HG03159 (cell line): ENCODE measurements around the gene CCNE1.
"Not testable (repeated sequence)": the region's sequence is repeated elsewhere in the genome, so short reads cannot be mapped to it uniquely, and the experiment has no call there.

Experiments used
- ATAC-seq: cut with Tn5 transposase; IDR thresholded peaks from one replicate; pipeline ENCODE4 v1.9.1; 2021; ENCODE audit warnings: mild to moderate bottlenecking, moderate library complexity; ENCODE audit not compliant: unreplicated experiment

CCNE1 gene

DNA sequence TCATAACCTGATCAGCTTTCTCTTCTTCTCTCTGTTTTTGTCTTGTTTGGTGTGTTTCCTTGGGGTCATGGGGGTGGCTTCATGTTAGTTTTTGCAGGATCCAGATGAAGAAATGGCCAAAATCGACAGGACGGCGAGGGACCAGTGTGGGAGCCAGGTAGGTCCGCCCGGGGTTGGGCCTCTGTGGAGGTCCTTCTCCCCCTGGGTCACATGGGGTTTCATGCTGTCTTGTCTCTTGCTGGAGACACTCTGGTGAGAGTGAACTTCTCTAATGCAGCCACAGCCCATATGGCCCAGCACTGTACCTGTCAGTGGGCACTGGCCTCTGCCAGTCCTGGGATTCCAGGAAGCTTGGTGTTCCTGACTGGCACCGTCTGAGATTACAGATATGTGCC is 1.1 kb downstream of the CCNE1 start:
- ATAC-seq = no peak

DNA sequence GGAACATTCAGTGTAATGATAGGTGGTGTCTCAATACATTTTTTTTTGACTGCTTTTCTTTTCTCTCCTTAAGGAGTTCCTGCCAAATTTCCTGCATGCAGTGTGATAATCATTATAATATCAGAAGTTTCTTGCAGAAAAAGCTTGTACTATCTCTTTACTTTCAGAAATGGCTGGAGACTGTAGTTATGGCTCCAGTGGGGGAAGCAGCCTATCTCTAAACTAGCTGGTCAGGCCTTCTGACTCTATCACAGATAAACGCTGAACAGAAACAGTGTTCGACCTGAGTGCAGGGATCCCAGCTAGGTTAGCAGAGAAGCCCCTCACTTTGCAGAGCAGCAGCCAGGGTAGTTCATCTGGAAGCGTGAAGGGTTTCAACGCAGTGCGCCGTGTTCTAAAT is 1.9 kb downstream of the CCNE1 start:
- no peak for ATAC-seq

DNA sequence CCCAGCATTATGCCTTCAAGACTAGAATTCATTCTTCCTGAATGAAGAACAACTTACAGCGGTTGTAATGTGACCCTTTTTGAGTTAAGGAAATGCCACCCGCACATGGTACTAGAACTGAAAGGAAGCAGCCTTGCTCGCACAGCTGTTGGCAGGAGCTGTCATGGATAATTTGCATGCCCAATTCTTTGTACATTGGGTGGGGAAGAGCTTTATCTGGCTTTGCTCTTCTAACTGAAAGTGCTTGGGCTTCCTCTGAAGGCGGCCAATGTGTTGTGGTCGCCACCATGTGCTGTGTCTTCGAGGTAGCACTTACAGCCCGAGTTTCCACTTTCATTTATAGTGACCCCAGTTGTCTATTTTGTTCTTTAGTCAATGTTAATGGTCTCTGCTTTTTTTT is 3.4 kb downstream of the CCNE1 start:
- ATAC-seq = peak; percentile 41

DNA sequence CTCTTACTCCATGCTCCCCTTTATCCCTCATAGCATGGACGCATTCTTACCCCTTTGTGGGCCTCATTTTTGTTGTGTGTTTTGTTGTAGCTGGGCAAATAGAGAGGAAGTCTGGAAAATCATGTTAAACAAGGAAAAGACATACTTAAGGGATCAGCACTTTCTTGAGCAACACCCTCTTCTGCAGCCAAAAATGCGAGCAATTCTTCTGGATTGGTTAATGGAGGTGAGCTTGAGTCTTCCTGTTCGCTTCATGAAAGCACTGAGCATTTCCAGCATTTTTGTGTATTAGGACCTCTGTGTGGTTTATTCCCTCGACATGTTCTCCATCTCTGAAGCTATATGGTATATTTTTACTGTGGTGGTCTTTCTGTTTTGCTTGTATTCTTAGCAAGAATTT is 5.5 kb downstream of the CCNE1 start:
- no peak for ATAC-seq

DNA sequence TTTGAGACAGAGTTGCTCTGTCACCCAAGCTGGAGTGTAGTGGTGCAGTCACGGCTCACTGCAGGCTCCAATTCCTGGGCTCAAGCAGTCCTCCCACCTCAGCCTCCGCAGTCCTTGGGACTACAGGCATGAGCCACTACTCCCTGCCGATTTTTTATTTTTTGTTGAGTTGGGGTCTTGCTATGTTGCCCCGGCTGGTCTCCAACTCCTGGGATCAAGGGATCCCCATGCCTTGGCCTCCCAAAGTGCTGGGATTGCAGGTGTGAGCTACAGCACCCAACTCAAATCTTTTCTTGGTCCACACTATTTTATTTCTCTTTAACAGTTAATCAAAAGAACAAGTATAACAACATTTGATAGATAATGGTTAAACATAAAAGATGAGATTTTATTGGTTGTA is 7.5 kb downstream of the CCNE1 start:
- ATAC-seq = no peak

DNA sequence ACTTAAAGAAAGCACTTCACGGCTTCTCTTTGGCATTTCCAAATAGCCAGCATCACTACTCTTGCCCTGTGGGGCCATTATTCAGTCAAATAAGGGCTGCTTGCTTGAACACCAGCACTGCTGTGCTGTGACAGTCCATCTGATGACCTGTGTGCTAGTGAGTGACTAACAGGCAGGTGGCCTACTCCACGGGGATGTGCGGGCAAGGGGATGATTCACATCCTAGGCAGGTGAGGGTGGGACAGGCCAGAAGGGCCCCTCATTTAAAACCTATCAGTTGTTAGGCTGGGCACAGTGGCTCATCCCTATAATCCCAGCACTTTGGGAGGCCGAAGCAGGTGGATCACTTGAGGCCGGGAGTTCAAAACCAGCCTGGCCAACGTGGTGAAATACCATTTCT is 8.2 kb downstream of the CCNE1 start:
- ATAC-seq = no peak

DNA sequence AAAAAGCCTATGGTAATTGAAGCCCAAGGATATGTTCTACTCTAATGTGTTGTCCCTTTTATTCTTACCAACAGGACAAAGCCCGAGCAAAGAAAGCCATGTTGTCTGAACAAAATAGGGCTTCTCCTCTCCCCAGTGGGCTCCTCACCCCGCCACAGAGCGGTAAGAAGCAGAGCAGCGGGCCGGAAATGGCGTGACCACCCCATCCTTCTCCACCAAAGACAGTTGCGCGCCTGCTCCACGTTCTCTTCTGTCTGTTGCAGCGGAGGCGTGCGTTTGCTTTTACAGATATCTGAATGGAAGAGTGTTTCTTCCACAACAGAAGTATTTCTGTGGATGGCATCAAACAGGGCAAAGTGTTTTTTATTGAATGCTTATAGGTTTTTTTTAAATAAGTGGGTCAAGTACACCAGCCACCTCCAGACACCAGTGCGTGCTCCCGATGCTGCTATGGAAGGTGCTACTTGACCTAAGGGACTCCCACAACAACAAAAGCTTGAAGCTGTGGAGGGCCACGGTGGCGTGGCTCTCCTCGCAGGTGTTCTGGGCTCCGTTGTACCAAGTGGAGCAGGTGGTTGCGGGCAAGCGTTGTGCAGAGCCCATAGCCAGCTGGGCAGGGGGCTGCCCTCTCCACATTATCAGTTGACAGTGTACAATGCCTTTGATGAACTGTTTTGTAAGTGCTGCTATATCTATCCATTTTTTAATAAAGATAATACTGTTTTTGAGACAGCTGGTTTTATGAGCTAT is 12.0 kb downstream of the CCNE1 start:
- no peak for ATAC-seq

DNA sequence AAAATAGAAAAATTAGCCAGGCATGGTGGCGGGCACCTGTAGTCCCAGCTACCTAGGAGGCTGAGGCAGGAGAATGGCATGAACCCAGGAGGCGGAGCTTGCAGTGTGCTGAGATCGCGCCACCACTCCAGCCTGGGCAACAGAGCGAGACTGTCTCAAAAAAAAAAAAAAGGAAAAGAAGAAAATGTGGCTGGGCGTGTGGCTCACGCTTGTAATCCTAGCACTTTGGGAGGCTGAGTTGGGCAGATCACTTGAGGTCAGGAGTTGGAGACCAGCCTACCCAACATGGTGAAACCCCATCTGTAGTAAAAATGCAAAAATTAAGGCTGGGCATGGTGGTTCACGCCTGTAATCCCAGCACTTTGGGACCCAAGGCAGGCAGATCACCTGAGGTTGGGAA is 13.5 kb downstream of the CCNE1 start:
- not testable (repeated sequence) for ATAC-seq

DNA sequence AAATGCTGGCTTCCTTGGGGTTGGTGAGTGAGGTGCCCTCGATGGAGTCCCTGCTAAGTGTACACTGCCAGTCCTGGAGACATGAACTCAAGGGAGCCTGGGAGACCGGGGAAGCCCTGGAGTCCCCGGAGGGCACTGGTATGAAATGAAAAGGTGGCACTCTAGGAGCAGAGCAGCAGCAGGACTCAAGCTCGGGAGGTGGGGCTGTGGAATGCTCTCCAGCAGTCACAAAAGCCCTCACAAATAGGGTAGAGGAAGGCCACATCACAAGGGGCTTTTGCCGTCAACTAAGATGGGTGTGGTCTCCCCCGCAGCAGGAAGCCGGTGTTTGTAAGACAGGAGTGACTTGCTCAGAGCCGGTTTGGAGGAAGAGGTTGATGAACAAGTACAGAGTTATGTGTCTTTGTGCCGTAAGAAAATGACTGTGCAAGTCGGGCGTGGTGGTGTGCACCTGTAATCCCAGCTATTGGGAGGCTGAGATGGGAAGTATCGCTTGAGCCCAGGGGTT is 19.3 kb downstream of the CCNE1 start:
- no peak for ATAC-seq

DNA sequence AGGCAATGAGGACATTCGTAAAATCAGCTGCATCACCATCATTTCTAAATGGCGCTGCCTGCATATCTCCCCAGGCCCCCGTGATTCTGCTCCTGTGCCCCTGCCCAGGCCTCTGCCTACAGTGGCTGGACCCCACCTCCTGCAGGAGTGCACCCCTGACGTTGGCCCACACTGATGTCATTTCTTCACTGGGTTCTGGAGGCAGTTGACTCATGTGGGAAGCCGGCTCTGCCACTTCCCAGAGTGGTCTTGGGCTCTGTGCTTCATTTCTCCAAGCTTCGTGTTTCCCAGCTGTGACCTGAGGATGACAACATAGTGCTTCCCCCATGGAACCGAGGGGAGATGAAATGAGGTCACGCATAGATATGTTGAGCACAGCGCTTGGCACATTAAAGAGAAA is 19.9 kb downstream of the CCNE1 start:
- ATAC-seq = no peak

DNA sequence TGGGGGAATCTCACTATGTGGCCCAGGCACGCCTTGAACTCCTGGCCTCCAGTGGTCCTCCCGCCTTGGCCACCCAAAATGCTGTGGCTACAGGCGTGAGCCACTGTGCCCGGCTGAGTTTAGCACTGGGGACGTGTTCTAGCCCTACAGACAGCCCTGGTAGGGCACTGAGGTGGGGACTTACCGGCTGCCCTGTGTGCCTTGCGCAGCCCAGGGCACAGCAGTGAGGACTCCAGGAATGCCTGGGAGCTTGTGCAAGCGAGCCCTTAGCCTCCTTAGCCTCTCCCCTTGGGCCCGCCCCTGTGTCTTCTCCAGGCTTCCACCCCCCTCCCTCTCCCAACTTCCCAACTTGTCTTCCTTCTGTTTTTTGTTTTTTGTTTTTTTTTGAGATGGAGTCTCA is 21.0 kb downstream of the CCNE1 start:
- no peak for ATAC-seq

DNA sequence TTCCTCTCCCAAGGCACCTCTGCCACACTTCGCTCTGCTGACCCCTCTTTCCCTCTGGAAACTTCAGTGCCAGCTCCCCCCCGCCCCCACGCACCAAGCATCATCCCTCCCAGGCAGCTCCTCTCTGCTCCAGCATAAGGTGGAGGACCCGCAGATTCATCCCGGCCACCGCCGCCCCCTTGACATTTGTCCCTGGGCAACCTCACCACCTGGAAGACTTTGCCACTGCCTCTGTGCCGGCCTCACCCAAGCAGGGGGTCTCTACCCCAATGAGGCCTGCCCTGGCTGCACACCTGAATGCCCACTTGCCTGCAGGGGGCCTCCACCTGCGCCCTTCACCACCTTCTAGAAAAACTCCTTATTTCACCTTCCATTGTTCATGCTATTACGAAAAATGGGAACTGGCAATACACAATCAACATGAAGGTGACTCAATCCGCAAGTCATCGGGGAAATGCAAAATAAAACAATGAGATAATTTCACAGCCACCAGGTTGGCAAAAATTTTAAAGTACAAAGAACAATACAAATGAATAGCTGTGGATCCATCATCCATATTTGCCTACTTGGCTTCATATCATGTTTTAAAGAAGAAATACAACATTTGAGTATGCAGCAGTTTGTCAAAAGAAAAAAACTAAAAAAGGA is 21.9 kb downstream of the CCNE1 start:
- ATAC-seq = no peak

DNA sequence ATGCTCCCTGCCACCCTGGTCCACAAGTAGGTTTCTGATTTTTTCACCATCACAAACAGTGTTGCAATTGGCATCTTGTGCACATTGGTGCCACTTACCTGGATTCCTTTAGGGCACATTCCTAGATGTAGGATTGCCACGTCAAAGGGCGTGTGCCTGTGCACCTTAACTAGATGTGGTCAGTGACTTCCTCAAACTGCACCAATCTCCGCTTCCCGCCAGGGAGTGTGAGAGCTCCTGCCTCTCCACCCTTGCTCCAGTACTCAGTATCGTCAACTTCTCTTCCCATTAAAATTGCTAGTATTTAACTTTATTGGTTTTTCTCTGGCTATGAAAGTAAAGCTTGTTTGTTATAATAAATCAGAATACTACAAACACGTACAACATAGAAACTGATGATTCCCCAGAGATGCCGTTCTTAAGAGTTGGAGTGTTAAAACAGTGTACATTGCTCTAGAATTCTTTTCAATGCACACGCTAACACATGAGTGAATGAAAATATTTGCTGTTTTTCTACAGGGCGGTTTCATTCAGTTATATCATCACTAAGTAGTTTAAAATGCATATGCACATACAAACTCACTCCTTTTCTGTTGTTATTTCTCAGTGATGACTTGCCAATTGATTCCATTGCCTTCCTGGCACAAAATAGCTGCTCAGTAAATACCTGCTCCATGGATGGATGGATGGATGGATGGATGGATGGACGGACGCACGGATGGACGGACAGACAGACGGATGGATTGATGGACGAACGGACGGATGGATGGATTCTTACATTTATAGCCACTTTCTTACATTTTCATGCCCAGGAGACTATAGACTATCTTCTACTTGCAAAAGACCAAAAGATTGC is 23.4 kb downstream of the CCNE1 start:
- no peak for ATAC-seq

DNA sequence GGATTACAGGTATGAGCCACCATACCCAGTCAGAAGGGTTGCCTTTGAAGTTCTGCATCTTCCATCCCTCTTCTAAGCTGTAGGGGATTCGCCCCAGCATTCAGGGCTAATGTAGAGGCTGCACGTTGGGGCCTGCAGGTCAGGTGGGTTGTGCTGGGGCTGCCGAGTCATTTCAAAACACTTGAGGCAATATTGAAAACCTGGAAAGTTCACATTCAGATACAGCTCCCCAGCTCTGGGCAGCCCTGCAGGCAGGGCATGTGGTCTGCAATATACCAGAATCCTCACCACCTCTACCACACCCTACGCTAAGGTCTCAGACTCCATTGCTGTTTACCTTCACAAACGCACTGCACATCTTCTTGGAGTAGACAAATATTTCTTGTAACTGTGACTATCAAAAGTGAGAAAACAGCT is 24.6 kb downstream of the CCNE1 start:
- ATAC-seq = peak; percentile 52

DNA sequence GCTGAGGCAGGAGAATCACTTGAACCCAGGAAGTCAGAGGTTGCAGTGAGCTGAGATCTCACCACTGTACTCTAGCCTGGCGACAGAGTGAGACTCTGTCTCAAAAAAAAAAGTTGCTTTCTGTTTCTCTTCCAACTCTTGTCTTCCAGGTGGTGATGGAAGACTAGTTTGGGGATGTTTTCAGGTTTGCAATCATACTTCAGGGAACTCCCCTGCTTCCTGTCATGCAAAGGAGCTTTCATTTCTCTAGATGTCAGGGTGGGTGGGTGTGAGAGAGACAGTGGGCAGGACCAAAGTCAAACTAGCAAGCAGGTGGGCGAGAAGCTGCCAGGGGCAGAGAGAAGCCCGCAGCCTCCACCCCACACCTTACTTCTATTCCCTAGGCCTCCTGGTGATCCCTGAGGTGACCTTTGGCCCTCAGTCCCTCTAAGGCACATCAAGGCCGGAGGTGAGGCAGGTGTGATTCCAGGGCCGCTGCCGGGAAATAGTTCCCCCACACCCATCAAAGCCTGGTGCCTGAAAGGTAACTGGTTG is 25.7 kb downstream of the CCNE1 start:
- peak; percentile 80 for ATAC-seq

DNA sequence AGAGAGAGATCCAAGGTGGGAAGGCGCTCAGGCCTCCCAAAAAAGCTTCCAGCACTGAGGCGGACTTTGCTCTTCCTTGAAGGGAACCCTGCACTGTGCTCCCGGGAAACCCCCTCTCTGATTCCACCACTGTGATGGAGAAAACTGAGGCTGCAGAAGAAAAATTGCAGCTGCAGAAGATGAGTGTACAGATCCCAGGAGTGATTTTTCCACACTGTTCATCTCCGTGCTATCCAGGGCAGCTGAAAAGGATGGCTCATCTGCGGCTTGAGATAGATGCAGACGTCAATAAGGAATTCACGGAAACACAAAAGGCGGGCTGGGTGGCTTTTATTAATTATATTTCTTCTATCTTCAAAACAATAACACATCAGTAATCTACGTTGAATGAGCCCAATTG is 26.2 kb downstream of the CCNE1 start:
- no peak for ATAC-seq

DNA sequence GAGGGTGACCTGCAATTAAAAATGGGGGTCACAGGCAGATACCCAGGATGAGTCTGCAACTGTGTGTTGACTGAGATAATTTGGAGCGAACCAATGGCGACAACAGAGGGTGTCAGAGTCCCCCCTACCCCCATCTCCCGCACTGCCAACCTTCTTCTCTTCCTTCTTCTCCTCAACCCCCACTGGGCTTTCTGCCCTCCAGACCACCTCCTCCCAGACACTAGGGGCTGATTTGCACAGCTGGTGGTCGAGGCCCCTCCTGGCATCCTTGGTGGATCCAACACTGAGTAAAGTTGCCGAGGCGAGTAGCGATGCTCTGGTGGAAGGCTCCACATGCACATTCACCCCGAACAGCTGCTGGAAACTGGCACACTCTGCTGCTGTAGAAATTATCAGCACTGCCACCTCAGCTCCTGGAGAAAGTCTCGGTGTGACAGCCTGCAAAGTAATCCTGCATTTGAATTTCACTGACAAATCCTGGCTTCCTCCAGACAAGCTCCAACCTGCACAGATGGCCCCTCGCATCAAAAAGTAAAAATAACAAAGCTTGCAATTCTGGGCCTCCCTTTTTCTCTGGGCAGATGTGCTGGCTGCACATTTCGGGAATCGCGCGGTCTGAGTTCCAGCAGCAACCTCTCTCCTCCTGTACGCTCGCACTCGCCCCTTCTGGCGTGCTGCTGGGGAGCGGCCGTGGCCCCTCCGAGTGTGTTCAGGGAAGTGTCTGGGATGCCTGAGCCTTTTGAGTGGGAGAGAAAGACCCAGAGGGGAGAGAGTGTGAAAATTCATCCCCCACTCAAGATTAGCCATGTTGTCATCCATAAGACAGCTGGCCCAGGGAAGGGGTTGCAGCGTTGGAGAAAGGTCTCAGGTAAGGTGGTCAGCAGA is 28.5 kb downstream of the CCNE1 start:
- ATAC-seq = no peak

DNA sequence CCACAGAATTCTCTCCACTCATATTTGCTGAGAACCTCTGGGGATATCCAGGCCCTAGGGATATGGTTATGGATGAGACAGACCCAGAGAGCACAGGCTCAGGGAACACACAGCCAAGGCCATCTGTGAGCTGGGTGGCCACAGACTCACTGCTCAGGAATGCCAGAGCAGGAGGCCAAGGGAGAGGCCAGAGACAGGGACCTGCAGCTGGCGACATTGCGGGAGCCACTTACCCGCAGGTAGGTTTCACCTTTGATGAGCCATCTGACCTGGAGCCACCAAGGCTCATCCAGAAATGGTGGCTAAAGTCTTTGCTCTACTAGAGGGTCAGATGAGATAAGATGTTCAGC is 29.4 kb downstream of the CCNE1 start:
- ATAC-seq = no peak

DNA sequence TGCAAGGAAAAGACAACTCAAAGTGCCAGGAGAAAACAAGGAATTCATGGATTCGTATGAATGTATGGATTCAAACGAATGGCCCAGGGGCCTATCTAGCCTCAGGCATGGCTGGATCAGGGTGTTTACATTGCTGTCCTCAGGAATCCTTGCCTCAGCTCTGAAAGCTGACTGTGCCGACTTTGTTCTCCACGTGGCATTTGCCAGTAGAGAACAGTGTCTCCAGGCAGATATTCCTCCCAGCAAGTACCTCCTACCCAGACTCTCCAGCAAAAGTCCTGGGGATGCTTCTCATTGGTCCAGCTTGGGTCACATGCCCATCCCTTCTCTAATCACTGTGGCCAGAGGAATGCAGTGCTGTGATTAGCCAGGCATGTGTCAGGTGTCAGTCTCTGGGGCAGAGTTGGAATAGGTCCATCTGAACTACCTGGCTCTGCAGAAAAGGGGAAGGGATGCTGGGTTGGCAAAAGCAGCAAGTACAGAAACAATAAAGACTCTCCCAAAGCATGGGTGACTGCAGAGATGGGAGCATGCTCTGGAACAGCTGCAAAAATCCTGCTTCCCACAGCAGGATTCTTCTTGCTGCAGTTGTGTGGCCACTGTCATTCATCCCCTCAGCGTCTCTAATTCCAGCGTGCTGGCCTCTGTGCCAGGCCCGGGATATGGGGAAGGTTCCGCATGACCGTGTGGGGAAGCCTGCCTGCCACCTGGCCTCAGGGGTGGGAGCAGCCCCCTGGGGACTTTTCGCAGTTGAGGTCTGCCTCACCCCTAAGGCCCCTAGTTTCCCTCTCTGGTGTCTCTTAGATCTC is 30.0 kb downstream of the CCNE1 start:
- ATAC-seq = no peak
